IMR-90 (cell line): ENCODE data around the gene PGS1. TPM values are rescaled to one million over a fixed set of nuclear protein-coding genes. Genes with fewer than 3 reads are reported as not detected.

Source experiments
- ATAC-seq: fragments of 200-7000 bp; cut with Tn5 transposase; 2 replicates; pipeline ENCODE4 v1.9.1; 2020; ENCODE audit warnings: low read depth, mild to moderate bottlenecking, moderate library complexity
- BruUV-seq: library from RNA; stranded (reverse); fragments of 400-500 nt; replicated peaks from 2 replicates; lab custom pipeline; 2021; lab: Mats Ljungman, UMichigan
- CTCF ChIA-PET: fragments of 300-600 bp; formaldehyde crosslinking; extraction: SDS; loops from one replicate; lab custom pipeline; 2021; ENCODE audit warnings: antibody characterized with exemption; lab: Yijun Ruan, JAX
- POLR2A ChIA-PET: fragments of 300-600 bp; sonication (Branson Sonifier 250); formaldehyde crosslinking; loops from one replicate; lab custom pipeline; 2022; ENCODE audit warnings: antibody characterized with exemption; ENCODE audit not compliant: unreplicated experiment; lab: Charles Lee
- DNase-seq: peaks from one replicate; pipeline ENCODE4 v3.0.0; 2013
- H2AFZ ChIP-seq: replicated peaks from 2 replicates; pipeline ENCODE3; 2013; ENCODE audit warnings: low read length, mild to moderate bottlenecking; ENCODE audit not compliant: poor library complexity
- H2AK5ac ChIP-seq: 2 replicates; pipeline ENCODE4 v1.6.1; 2013; ENCODE audit warnings: low read depth, low read length, inconsistent platforms
- H2AK9ac ChIP-seq: replicated peaks from 2 replicates; pipeline ENCODE3; 2013; ENCODE audit warnings: mild to moderate bottlenecking, low read depth, low read length, moderate library complexity; ENCODE audit not compliant: poor library complexity
- H2BK120ac ChIP-seq: 2 replicates; pipeline ENCODE4 v1.6.1; 2013; ENCODE audit warnings: low read depth, low read length, inconsistent platforms
- H2BK15ac ChIP-seq: 3 replicates; pipeline ENCODE4 v1.6.1; 2013; ENCODE audit warnings: low read depth, low read length, inconsistent platforms
- H2BK20ac ChIP-seq: 2 replicates; pipeline ENCODE4 v1.6.1; 2013; ENCODE audit warnings: low read depth, mild to moderate bottlenecking, inconsistent platforms, low read length, moderate library complexity
- H2BK5ac ChIP-seq: 2 replicates; pipeline ENCODE4 v1.6.1; 2013; ENCODE audit warnings: mild to moderate bottlenecking, low read depth, low read length, inconsistent platforms; ENCODE audit not compliant: poor library complexity, severe bottlenecking
- H3K14ac ChIP-seq: replicated peaks from 2 replicates; pipeline ENCODE4 v1.6.1; 2013; ENCODE audit warnings: low read depth, low read length, inconsistent platforms
- H3K18ac ChIP-seq: 2 replicates; pipeline ENCODE4 v1.6.1; 2013; ENCODE audit warnings: low read depth, low read length, control low read depth
- H3K23ac ChIP-seq: 2 replicates; pipeline ENCODE4 v1.6.1; 2013; ENCODE audit warnings: low read depth, low read length, inconsistent platforms
- H3K27ac ChIP-seq: 2 replicates; pipeline ENCODE4 v1.5.1; 2013; ENCODE audit warnings: mild to moderate bottlenecking, control low read depth, low read length; ENCODE audit not compliant: insufficient read depth
- H3K27me3 ChIP-seq: 2 replicates; pipeline ENCODE4 v1.6.1; 2013; ENCODE audit warnings: low read length; ENCODE audit not compliant: control insufficient read depth, insufficient read depth
- H3K36me3 ChIP-seq: 2 replicates; pipeline ENCODE4 v1.6.1; 2013; ENCODE audit warnings: low read length, mixed read lengths; ENCODE audit not compliant: control insufficient read depth, insufficient read depth
- H3K4ac ChIP-seq: 2 replicates; pipeline ENCODE4 v1.6.1; 2013; ENCODE audit warnings: low read depth, low read length, inconsistent platforms
- H3K4me1 ChIP-seq: 2 replicates; pipeline ENCODE4 v1.6.1; 2013; ENCODE audit warnings: low read length, mixed read lengths; ENCODE audit not compliant: control insufficient read depth, insufficient read depth
- H3K4me2 ChIP-seq: 2 replicates; pipeline ENCODE4 v1.6.1; 2013; ENCODE audit warnings: low read depth, mild to moderate bottlenecking, control low read depth, low read length, moderate library complexity
- H3K4me3 ChIP-seq: 2 replicates; pipeline ENCODE4 v1.5.1; 2013; ENCODE audit warnings: low read depth, mild to moderate bottlenecking, control low read depth, low read length, moderate library complexity; ENCODE audit not compliant: insufficient read depth
- H3K56ac ChIP-seq: 2 replicates; pipeline ENCODE4 v1.6.1; 2013; ENCODE audit warnings: low read length, inconsistent platforms; ENCODE audit not compliant: insufficient read depth; ENCODE audit errors: extremely low read depth
- H3K79me1 ChIP-seq, 2 experiments: 2 replicates each; pipeline ENCODE4 v1.6.1; 2013; ENCODE audit warnings: low read length in 2 of 2, inconsistent platforms in 1 of 2, low read depth in 1 of 2
- H3K9ac ChIP-seq: 2 replicates; pipeline ENCODE4 v1.6.1; 2013; ENCODE audit warnings: low read depth, low read length, control low read depth
- H3K9me1 ChIP-seq: 2 replicates; pipeline ENCODE4 v1.6.1; 2013; ENCODE audit warnings: low read length, inconsistent platforms; ENCODE audit not compliant: insufficient read depth
- H3K9me3 ChIP-seq: 2 replicates; pipeline ENCODE4 v1.6.1; 2013; ENCODE audit warnings: low read length; ENCODE audit not compliant: control insufficient read depth, insufficient read depth
- H4K20me1 ChIP-seq: 2 replicates; pipeline ENCODE4 v1.6.1; 2013; ENCODE audit warnings: low read length, inconsistent platforms; ENCODE audit not compliant: insufficient read depth
- H4K5ac ChIP-seq: 2 replicates; pipeline ENCODE4 v1.6.1; 2013; ENCODE audit warnings: mild to moderate bottlenecking, low read depth, low read length, control low read depth
- H4K8ac ChIP-seq, 2 experiments: 2 replicates each; pipeline ENCODE4 v1.6.1; 2013; ENCODE audit warnings: low read depth in 2 of 2, low read length in 2 of 2, control low read depth in 1 of 2, inconsistent platforms in 1 of 2
- H4K91ac ChIP-seq: 2 replicates; pipeline ENCODE4 v1.6.1; 2013; ENCODE audit warnings: low read depth, low read length, inconsistent platforms; ENCODE audit not compliant: insufficient read depth
- BHLHE40 ChIP-seq: fragments of 150-350 bp; IDR thresholded peaks from 2 replicates; pipeline ENCODE4 v1.6.1; 2016; ENCODE audit warnings: mild to moderate bottlenecking, low read depth, low read length
- CEBPB ChIP-seq: IDR thresholded peaks from 2 replicates; pipeline ENCODE4 v1.6.1; 2012; ENCODE audit warnings: low read depth, low read length, improper control_type of control experiment
- CHD1 ChIP-seq: IDR thresholded peaks from 2 replicates; pipeline ENCODE4 v1.6.1; 2012; ENCODE audit warnings: low read depth, low read length, improper control_type of control experiment
- CTCF ChIP-seq: conservative IDR thresholded peaks from 2 replicates; pipeline ENCODE4 v1.5.1; 2012; ENCODE audit warnings: mild to moderate bottlenecking, low read depth, low read length, improper control_type of control experiment
- ELK1 ChIP-seq: fragments of 150-350 bp; IDR thresholded peaks from 2 replicates; pipeline ENCODE4 v1.6.1; 2016; ENCODE audit warnings: low read depth, mild to moderate bottlenecking, low read length, moderate library complexity, borderline replicate concordance
- FOS ChIP-seq: fragments of 150-350 bp; IDR thresholded peaks from 2 replicates; pipeline ENCODE4 v1.6.1; 2016; ENCODE audit warnings: low read depth, low read length
- MAFK ChIP-seq: IDR thresholded peaks from 2 replicates; pipeline ENCODE4 v1.6.1; 2012; ENCODE audit warnings: low read depth, low read length, improper control_type of control experiment
- MAZ ChIP-seq: IDR thresholded peaks from 2 replicates; pipeline ENCODE4 v1.6.1; 2012; ENCODE audit warnings: low read depth, mild to moderate bottlenecking, low read length, improper control_type of control experiment, moderate library complexity, borderline replicate concordance
- MXI1 ChIP-seq: IDR thresholded peaks from 2 replicates; pipeline ENCODE4 v1.6.1; 2012; ENCODE audit warnings: low read depth, mild to moderate bottlenecking, low read length, moderate library complexity, borderline replicate concordance
- NFE2L2 ChIP-seq: fragments of 150-350 bp; IDR thresholded peaks from 2 replicates; pipeline ENCODE4 v1.6.1; 2016; ENCODE audit warnings: low read depth, mild to moderate bottlenecking, low read length
- POLR2A ChIP-seq: IDR thresholded peaks from 2 replicates; pipeline ENCODE4 v1.6.1; 2012; ENCODE audit warnings: mild to moderate bottlenecking, low read depth, low read length
- RAD21 ChIP-seq: IDR thresholded peaks from 2 replicates; pipeline ENCODE4 v1.6.1; 2012; ENCODE audit warnings: low read length, improper control_type of control experiment
- RCOR1 ChIP-seq: IDR thresholded peaks from 2 replicates; pipeline ENCODE4 v1.6.1; 2012; ENCODE audit warnings: mild to moderate bottlenecking, low read length, improper control_type of control experiment; ENCODE audit not compliant: insufficient replicate concordance
- SMC3 ChIP-seq: fragments of 150-350 bp; IDR thresholded peaks from 2 replicates; pipeline ENCODE4 v1.6.1; 2016; ENCODE audit warnings: low read depth, mild to moderate bottlenecking, antibody characterized with exemption, low read length, moderate library complexity
- USF2 ChIP-seq: fragments of 150-350 bp; IDR thresholded peaks from 2 replicates; pipeline ENCODE4 v1.6.1; 2017; ENCODE audit warnings: mild to moderate bottlenecking, antibody characterized with exemption, low read length, low read depth
- WGBS, 2 experiments: methylation state at CpG; one replicate each; pipeline versions ENCODE4 v1.1.5 to v1.1.7; 2013; ENCODE audit warnings: missing lambda C conversion rate in 2 of 2; ENCODE audit not compliant: insufficient read length in 1 of 2; ENCODE audit errors: extremely low coverage in 2 of 2; 5-methylcytosine and 5-hydroxymethylcytosine counted together
- dilution Hi-C: fragments of 300-500 bp; cut with HindIII; formaldehyde crosslinking; loops from one replicate; pipeline ENCODE4 v1.14.3; 2018; ENCODE audit warnings: low sequenced_read_pairs; ENCODE audit not compliant: unreplicated experiment
- in situ Hi-C: fragments of 300-500 bp; cut with MboI; formaldehyde crosslinking; loops from 3 replicates; pipeline ENCODE4 v1.14.3; 2019; ENCODE audit warnings: low sequenced_read_pairs, inconsistent platforms, mixed read lengths
- intact Hi-C: fragments of 100-400 bp; cut with micrococcal nuclease; formaldehyde crosslinking; loops from 2 replicates; pipeline ENCODE4 v1.10.0; 2022
- polyA plus RNA-seq, 3 experiments: library from polyadenylated mRNA; depleted of rRNA; stranded (reverse); fragments of >200 nt; gene quantifications; 2 replicates each; pipeline ENCODE4 v1.2.3, GENCODE V29; 2012; ENCODE audit warnings: low replicate concordance in 1 of 3
- total RNA-seq: library from RNA; depleted of rRNA; stranded (reverse); fragments of >200 nt; gene quantifications from 2 replicates; pipeline ENCODE4 v1.2.3, GENCODE V29; 2012

Gene PGS1
- total and polyA plus RNA-seq, 2 of the 4 experiments (the other 2 are of a cell fraction), result 18.5 to 43.2 TPM

GRCh38 chr17:78430892-78431691 lies 52.6 kb downstream of the PGS1 start:
- DNase-seq, result no peak
- no peak for TF ChIP-seq MXI1
- no peak for TF ChIP-seq CHD1
- TF ChIP-seq MAZ, result no peak
- TF ChIP-seq MAFK, result no peak
- TF ChIP-seq FOS, result no peak
- TF ChIP-seq RCOR1, result no peak
- no peak for TF ChIP-seq USF2
- no peak for TF ChIP-seq NFE2L2
- no peak for TF ChIP-seq ELK1
- TF ChIP-seq RAD21, result no peak
- no peak for TF ChIP-seq BHLHE40
- TF ChIP-seq CEBPB, result no peak
- TF ChIP-seq SMC3, result no peak
- TF ChIP-seq POLR2A, result no peak
- no peak for TF ChIP-seq CTCF

More at GRCh38 chr17:78430892-78431691, 52.6 kb downstream of the PGS1 start:
- H4K5ac ChIP-seq, result no peak overlapping the region
- H3K9me1 ChIP-seq, result peaks cover 3% of the 10 kb centered on the region; the same call in 1 of the 2 replicates
- CTCF ChIA-PET, result no interaction called here
- intact Hi-C loops, result no loop called here
- POLR2A ChIA-PET, result no interaction called here
- no peak overlapping the region for H3K27ac ChIP-seq
- no peak overlapping the region for H4K8ac ChIP-seq
- no peak overlapping the region for H3K9ac ChIP-seq
- H2BK5ac ChIP-seq, result no peak overlapping the region
- no peak for ATAC-seq
- H2AFZ ChIP-seq, result no peak overlapping the region
- H3K27me3 ChIP-seq, result no peaks in the 10 kb centered on the region
- no peaks in the 10 kb centered on the region for H3K9me3 ChIP-seq
- H3K4me3 ChIP-seq, result no peak overlapping the region
- peaks cover 0 to 5% of the 10 kb centered on the region in 2 experiments; a peak in 1 of 4 replicates for H3K79me1 ChIP-seq
- no peak overlapping the region for H2BK20ac ChIP-seq
- peaks cover 24% of the 10 kb centered on the region for H3K36me3 ChIP-seq
- BruUV-seq, result no TSS peak
- 68% methylated on average over 7 of the region's 20 CpGs; no CpG with 5 or more reads in 1 of the 2 experiments for WGBS, 2 experiments
- peaks cover 14% of the 10 kb centered on the region; the same call in 1 of the 2 replicates for H3K4me1 ChIP-seq
- H2BK15ac ChIP-seq, result no peak overlapping the region
- no peak overlapping the region for H3K4me2 ChIP-seq
- H3K56ac ChIP-seq, result no peak overlapping the region
- H4K91ac ChIP-seq, result no peak overlapping the region
- H3K23ac ChIP-seq, result no peak overlapping the region
- no peaks in the 10 kb centered on the region for H4K20me1 ChIP-seq
- in situ Hi-C loops, result no loop called here
- H2AK9ac ChIP-seq, result no peak overlapping the region
- H3K14ac ChIP-seq, result no peak overlapping the region
- no peak overlapping the region for H3K4ac ChIP-seq
- H3K18ac ChIP-seq, result no peak overlapping the region
- no peak overlapping the region for H2AK5ac ChIP-seq
- dilution Hi-C loops, result no loop called here
- no peak overlapping the region for H2BK120ac ChIP-seq
